ENCODE data around the gene N4BP2.

N4BP2 gene

DNA sequence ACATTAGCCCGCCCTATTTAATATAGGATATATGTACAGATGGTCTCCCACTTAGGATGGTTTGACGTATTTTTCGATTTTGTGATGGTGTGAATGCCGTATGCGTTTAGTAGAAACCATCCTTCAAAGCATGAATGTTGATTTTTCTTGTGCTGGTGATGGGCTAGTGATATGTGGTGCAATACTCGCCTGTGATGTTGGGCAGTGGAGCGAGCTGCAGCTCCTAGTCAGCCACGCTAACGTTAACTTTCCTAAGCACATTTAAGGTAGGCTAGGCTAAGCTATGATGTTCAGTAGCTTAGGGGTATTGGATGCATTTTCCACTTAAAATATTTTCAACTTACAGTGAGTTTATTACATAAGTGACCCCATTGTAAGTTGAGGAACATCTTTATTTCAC is 103.6 kb downstream of the N4BP2 start:
- no peak for DNase-seq

DNA sequence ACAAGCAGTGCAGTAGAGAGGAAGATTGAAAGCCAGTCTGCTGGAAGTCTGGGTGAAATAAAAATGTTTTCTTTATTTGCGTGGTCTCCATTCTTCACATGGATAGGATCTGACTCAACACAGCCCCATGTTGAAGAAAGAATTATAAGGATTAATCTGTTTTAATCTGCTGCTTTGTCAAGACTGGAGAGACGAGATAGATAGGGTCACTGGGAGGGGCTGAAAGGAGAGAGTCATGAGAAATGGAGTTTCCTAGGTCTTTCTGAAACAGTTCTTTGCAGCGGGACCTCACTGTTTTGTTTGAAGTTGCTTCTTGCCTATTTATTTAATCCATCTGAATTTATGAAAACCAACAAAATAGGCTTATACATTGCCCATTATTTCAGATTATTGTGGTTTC is 107.8 kb downstream of the N4BP2 start:
- no peak for DNase-seq

GRCh38 chr4:40165916-40166315 is 109.3 kb downstream of the N4BP2 start:
- no peak for DNase-seq

DNA sequence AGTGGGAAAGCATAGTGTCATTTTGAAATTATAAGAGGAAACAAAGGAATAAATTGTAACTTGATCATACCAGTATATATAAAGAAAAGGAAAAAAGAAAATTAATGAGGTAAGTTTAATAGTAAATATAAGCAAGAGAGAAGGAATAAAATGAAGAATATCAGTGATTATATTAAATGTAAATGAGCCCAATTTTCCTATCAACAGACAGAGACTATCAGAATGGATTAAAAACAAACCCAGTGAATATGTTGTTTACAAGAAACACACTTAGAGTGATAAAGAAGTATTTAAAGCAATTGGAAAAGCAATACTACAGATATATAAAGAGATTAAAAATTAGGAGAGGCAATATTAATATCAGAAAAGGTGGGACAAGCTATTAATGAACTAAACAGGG is 111.4 kb downstream of the N4BP2 start:
- no peak for DNase-seq

- DNase-seq, result no peak
Measured at GRCh38 chr4:40170588-40170987, 113.9 kb downstream of the N4BP2 start.

GRCh38 chr4:40173470-40173875 is 116.8 kb downstream of the N4BP2 start:
- no peak for DNase-seq

GRCh38 chr4:40176602-40177001 is 120.0 kb downstream of the N4BP2 start:
- DNase-seq, result no peak

DNA sequence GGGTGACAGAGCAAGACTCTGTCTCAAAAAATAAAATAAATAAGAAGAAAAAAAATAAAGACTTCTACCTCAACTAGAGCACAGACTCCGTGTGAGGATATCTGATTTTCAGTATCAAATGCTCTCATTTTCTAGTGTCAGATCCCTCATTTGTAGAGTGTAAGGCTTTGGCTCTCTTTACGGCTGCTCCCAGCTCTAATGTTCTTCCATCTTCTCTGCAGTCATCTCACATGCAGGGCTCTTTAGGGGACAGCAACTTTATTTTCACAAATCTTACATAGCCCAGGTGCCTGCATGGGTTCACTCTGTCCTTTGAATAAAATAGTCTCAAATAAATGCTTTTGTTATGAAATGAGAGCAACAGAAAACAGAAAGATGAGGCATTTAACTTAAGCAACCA is 120.9 kb downstream of the N4BP2 start:
- no peak for DNase-seq

DNA sequence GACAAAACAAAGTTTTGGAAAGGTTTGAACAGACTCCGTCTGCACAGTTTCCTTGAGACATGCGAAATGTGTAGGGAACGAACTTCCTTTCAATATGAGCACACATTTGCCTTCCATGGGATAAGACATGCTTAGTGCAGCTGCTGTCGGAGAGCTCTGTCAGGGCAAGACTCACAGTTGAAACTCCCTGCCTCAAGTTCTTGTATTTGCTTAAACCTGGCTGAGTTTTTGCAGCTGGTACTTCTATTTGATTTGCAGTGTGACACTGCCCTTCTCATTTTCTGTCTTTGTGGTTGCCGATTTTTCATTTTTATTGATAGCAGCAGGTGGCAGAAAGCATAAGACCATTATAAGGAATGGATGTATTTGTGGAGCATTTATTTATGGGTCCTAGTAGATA is 122.0 kb downstream of the N4BP2 start:
- DNase-seq, result no peak

- DNase-seq, result no peak
Measured at GRCh38 chr4:40179360-40179759, 122.7 kb downstream of the N4BP2 start.

DNA sequence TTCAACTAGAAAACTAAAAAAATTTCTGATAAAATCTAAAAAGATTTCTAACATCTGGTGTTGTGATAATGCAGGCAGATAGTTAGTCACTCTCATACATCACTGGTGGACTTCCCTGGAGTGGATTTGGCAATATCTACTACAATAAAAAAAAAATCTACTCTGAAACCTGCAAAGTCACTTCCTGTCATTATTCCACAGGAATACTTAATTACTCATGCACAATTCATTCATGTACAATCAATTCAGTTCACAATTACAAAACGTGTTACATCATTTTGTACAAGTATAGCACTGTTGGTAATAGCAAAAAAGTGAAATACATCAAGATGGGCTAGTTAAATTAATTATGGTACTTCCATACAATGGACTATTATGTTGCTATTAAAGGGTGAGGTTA is 123.7 kb downstream of the N4BP2 start:
- no peak for DNase-seq

DNA sequence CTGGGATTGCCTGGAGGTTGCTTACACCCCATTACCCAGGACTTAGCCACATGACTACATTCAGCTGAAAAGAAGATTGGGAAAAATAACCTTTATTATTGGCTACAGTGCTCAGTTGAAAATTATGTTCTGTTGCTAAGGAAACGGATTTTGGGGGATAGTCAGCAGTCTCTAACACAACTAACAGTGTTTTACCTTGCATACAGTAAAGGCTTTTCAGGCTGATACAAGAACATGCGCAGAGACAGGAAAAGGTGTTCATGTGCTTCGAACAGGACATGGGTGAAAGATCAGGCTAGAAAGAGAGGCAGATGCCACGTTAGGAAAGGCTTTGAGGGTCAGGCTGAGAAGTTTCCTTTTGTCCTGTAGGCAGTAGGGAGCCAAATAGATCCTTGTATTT is 125.4 kb downstream of the N4BP2 start:
- no peak for DNase-seq

- no peak for DNase-seq
Measured at GRCh38 chr4:40182954-40183353, 126.3 kb downstream of the N4BP2 start.

GRCh38 chr4:40183615-40184411 is 127.2 kb downstream of the N4BP2 start:
- no peak for DNase-seq

DNA sequence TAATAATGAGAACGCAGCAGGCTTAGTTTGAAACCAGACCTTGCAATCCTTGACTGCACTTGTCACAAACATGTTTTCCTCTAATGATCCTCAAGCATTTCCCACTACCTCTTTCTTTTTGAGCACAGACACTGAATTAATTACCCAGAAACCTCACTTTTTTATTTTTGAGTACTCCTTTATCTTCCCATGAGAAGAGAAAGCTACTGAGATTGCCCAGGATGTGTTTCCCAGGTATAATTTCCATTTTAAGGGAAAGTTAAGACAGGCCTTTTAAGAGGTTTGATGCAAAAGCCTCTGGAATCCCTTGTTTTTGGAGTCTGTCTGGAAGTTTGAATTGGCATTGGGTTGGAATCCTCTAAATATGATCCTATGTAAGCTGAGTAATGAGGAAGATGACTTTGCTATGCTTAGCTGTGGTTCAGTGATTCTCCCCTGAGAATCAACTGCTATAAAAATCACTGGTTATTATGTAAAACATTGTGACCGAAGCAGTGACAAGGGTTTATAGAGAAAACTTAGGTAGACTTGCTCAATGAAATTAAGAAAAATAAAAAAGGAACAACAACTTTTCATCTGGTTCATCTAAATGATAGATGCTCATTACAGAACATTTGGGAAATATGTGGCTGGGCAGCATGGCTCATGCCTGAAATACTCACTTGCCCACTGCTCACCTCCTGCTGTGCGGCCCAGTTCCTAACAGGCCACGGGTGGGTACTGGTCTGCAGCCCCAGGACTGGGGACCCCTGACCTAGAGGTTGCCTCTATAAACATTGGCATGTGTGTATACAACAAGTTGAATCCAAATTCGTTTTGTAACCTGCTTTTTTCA is 129.4 kb downstream of the N4BP2 start:
- DNase-seq, result no peak

- DNase-seq, result no peak
Measured at GRCh38 chr4:40186665-40187014, 130.0 kb downstream of the N4BP2 start.

GRCh38 chr4:40187386-40187906 is 130.8 kb downstream of the N4BP2 start:
- DNase-seq, result no peak

DNA sequence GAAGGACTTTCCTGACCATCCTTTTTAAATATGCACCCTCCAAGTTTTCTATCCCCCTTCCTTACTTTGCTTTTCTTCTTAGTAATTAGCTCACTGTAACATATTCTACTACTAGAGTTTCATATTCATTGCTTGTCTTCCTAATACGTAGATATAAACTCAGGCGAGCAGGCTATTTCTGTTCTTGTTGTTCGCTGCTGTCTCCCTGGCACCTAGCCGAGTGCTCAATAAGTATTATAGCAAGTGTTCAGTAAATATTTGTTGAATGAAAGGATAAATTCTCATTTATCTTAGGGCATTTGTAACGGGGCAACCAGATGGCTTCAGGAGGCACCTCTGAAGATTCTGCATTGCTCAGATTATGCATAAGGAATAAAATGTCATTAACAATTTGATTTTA is 133.4 kb downstream of the N4BP2 start:
- no peak for DNase-seq

DNA sequence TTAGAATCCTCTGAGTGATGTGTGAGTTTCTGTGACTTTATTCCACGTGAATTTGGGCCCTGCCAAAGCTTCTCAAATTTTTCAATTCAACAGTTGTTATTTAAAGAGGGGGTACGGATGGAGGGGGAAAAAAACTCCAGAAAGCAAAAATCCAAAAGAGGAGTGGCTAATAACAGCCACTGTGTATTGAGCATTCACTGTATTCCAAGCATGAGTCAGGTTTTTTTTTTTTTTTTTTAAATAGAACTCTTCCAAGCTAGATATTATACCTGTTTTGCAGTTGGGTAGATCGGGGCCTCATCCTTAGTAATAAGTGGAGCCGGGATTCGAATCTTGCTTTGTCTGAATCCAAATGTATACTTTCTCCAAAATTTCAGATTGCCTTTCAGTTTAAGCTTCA is 133.8 kb downstream of the N4BP2 start:
- no peak for DNase-seq

DNA sequence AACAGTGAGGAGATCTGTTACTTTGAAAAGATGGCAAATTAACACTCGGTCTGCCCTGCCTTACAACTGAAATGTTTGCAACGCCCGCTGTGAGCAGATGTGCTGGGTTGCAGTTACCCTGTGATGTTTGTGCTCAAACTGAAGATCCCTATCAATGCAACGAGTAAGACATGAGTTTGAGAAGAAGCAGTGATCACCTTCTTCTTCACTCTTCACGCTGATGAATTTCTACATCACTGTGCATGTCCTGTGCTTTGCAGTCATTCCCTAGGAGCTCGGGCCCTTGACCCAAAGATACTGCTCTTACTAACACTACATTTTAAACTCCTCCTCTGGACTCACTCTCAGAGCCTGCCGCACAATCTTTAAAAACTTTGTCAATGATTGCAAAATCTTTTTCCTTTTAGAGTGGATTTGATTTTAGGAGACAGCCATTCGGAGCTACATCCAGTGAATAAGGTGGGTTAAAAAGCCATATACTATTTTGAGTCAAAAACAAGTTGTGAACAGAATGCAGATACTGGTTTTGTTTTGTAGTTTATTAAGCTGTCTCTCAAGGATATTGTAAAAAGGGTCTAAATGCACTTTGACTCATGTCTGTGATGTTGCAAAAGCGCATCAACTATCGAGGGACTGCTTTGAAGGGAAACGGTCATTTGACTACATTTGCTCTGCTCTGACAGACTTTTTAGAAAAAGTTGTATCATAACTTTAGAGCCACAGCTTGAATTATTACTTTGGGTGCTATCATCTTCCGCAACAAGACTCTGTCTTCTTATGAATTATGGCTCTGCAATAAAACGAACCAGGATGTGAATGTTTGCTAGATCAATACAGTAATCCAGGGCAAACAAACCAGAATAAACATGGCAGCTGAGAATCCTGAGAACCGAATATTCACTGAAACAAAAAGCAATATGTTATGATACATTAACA is 134.5 kb downstream of the N4BP2 start:
- no peak for DNase-seq

- no peak for DNase-seq
Measured at GRCh38 chr4:40192114-40193015, 135.7 kb downstream of the N4BP2 start.

GRCh38 chr4:40193016-40193571 is 136.4 kb downstream of the N4BP2 start:
- no peak for DNase-seq

Measured in DMS 273 treated with DMSO at 0.1 percent for 48 hours (cell line).